Measurements from ENCODE around the gene PHF14.

DNA sequence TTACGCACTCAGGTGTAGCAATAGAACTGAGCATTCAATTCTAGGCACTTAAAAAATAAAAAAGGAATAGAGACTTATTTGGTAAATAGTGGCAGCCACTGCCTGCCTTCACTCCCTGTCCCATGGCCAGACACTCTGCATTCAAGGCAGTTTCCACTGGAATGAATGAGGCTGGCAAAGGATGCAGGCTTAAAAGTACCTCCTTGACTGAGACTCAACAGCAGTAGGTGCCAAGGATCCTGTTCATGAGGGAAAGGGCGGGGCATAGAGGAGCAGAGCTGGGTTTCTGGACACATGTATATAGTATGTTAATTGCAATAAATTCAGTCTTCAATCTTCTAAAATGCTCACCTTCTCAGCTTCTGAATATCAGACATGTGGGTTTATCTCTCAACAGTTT, 242.6 kb downstream of the PHF14 start:
- TF ChIP-seq CTCF (IDR thresholded peaks at IDR 0.05) (no peak), POLR2A (IDR thresholded peaks at IDR 0.05) (no peak)
